ENCODE results near the gene MAPRE3.

DNA sequence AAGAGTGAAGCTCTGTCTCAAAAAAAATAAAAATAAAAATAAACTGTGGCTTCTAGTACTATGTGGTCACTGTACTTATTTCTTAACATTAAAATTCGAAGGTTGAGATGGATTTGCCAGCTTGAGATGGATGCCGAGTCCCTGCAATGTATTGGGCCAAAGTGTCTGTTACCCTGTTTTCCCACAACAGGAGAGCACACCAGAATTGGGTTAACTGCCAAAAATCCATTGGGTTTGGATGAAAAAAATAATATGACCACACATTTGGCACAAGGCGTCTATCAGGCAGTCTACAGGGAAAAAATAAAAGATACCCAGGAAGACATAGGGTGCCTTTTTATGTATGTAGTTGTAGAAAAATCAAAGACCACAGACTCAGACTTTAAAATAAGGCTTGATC, 19.2 kb upstream of the MAPRE3 start:
- no peak for TF ChIP-seq CTCF (conservative IDR thresholded peaks at IDR 0.05)
- TF ChIP-seq ZFX (IDR thresholded peaks at IDR 0.05): no peak

Measured in C4-2B (cell line).